Right renal cortex interstitium (tissue), 3 donors: ENCODE measurements around the gene LAPTM5. TPM values are rescaled to one million over a fixed set of nuclear protein-coding genes. Genes with fewer than 3 reads are reported as not detected.

Experiments
- DNase-seq, 3 donors: peaks; one replicate each; pipeline ENCODE4 v3.0.0-alpha.2; 2013; ENCODE audit warnings: low read depth in 3 of 3, low spot score in 2 of 3
- polyA plus RNA-seq, 3 donors: library from polyadenylated mRNA; unstranded; fragments of 120-200 nt; gene quantifications; one replicate each; pipeline ENCODE4 v1.2.1, GENCODE V29; 2013; ENCODE audit not compliant: insufficient read length in 3 of 3

Gene LAPTM5
- polyA plus RNA-seq, 3 donors: 12.8 to 18.4 (median 16.5) TPM

- no peak for DNase-seq
Measured at GRCh38 chr1:30732277-30732996, 25.1 kb downstream of the LAPTM5 start.

GRCh38 chr1:30731806-30732276 lies 25.7 kb downstream of the LAPTM5 start:
- no peak for DNase-seq

GRCh38 chr1:30731109-30731805 lies 26.3 kb downstream of the LAPTM5 start:
- DNase-seq: no peak

- DNase-seq: peak in 1 of 3 donors; percentile 46
Measured at GRCh38 chr1:30730346-30731108, 27.0 kb downstream of the LAPTM5 start.

GRCh38 chr1:30729901-30730300 lies 27.7 kb downstream of the LAPTM5 start:
- no peak for DNase-seq

- no peak for DNase-seq
Measured at GRCh38 chr1:30728832-30729638, 28.5 kb downstream of the LAPTM5 start.

- DNase-seq: no peak
Measured at GRCh38 chr1:30728340-30728739, 29.2 kb downstream of the LAPTM5 start.

- no peak for DNase-seq
Measured at GRCh38 chr1:30727824-30728223, 29.8 kb downstream of the LAPTM5 start.

GRCh38 chr1:30726773-30727684 lies 30.5 kb downstream of the LAPTM5 start:
- no peak for DNase-seq

- DNase-seq: no peak
Measured at GRCh38 chr1:30726236-30726635, 31.3 kb downstream of the LAPTM5 start.

GRCh38 chr1:30725450-30726095 lies 32.0 kb downstream of the LAPTM5 start:
- no peak for DNase-seq

- DNase-seq: no peak
Measured at GRCh38 chr1:30724655-30725421, 32.7 kb downstream of the LAPTM5 start.

- DNase-seq: no peak
Measured at GRCh38 chr1:30724175-30724574, 33.4 kb downstream of the LAPTM5 start.

GRCh38 chr1:30723331-30723755 lies 34.2 kb downstream of the LAPTM5 start, which contains the start of gene MATN1:
MATN1 (minus strand) TSS chr1:30723585; CDS start chr1:30723551, 34 bp downstream.
- no peak for DNase-seq

GRCh38 chr1:30721812-30722537 lies 35.6 kb downstream of the LAPTM5 start:
- peak in 1 of 3 donors; percentile 48 for DNase-seq

- no peak for DNase-seq
Measured at GRCh38 chr1:30721341-30721793, 36.2 kb downstream of the LAPTM5 start.
